Hypothalamus (tissue), 51 donors: Measurements from ENCODE around the gene FAM53B.

Experiments used
- DNase-seq, 51 donors: peaks; one replicate each; lab custom pipeline; 2025; lab: John Stamatoyannopoulos, UW

FAM53B gene

DNA sequence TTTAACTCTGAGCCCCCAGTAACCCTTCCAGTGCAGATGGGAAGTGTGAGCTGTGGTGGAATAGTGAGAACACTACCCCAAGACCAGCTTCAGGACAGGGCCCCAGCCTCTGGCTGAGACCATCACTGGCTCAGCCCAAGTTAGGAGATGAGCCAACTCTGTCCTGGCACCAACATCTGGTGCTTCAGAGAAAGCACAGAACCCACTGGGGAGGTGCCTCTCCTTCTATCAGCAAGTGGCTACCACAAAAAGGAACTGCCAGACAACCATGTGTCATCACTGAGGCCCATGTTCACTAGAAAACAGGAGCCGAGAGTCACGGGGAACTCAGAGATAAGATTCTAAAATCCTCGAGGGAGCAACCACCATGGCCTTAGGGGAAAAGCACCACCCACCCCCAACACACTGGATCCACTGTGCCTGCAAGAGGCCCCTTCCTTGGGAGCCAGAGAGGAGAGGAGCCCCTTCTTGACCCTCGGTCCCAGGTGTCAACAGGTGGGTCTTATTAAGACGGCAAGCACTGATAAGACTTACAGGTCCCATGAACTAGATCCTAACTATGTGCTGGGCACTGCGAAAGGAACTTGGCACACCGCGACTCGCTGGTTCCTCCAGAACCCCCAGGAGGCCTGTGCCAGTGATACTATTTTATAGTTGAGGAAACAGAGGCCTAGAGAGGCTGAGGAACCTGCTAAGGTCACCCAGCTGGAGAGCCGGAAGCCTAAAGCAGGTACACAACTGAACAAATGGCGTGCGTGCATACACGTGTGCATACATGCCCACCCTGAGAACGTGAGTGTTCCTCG is 102.7 kb downstream of the FAM53B start:
- DNase-seq: peak in 10 of 51 donors; percentile 20 to 55 (median 37)

DNA sequence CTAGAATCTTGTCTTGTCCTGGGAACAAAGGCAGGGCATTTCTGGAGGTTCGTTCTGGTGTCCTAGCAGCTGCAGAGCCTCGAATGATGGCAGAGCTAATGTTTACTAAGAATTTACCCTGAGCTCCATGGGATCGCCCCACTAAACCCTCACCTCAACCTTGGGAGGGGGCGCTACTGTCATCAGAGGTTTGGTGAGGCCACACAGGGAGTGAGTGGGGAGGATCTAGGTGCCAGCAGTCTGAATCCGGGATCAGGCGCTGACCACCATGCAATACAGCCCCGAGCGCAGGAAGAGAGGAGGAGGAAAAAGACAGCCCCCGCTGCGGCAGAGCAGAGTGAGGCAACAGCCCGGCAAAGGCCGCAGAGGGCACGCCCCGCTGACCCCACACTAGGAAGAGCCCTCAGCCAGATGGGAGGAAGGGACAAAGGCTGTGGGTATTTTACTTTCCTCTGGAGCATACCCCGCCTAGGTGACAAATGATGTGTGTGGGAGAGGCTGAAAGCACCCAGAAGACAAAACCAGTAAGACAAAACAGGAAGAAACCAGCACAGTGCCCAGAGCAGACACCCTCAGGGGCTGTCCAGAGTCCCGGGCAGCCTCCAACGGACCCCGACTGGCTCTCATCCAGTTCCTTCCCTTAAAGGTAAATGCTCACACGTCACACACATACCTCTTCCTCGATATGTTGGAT is 103.5 kb downstream of the FAM53B start:
- DNase-seq: no peak

DNA sequence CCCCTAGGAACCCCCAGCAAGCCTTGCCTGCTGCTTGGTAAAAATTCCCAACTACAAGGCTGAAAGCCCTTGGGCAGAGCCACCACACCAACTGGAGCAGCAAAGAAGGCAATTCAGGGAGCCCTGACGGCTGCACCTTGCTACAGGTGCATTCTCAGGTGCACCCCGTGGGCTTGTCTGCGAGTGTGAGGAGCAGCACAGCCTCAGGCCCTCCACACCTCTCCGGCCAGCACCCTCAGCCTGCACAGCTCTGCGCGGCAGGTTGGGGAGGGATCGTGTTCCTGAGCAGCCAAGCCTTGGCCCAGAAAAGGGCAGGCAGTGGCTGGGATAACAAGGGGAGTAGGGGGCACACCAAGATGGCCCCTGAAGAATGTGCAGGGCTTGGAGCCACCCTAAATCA is 104.1 kb downstream of the FAM53B start:
- no peak for DNase-seq

DNA sequence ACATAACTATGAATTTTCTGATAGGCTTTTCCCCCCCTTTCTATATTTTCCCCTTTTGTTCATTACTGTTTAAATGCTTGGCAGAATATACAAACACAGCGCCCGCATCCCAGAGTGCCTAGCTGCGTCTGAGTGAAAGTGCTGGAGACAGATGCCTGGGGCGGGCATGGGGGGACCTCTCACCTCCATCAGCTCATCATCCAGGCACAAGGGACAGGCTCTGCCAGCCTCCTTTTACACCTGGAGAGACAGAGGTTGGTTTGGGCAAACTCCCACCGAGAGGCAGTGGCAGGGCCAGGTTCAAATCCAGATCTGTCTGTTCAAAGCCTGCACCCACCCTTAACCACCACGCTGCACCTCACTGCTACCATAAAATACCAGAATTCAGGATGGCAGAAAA is 104.5 kb downstream of the FAM53B start:
- no peak for DNase-seq

DNA sequence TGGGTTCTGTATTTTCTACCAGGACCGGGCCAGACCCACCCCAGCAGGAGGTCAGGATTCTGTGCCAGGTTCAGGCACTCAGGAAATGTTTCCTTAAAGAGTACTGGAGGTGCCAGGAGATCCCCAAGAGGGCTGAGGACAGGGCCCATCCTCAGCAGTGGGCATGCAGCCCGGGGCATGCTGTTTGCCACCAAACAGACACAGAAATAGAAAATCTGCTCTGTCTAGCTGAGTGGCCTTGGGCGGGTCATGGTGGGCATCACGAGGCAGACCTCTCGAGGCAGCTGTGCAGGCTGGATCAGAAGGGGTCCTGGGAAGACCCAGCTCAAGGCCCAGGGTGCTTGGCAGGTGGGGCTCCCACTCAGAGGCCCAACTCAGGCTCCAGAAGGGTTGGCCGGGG is 105.0 kb downstream of the FAM53B start:
- DNase-seq: no peak

DNA sequence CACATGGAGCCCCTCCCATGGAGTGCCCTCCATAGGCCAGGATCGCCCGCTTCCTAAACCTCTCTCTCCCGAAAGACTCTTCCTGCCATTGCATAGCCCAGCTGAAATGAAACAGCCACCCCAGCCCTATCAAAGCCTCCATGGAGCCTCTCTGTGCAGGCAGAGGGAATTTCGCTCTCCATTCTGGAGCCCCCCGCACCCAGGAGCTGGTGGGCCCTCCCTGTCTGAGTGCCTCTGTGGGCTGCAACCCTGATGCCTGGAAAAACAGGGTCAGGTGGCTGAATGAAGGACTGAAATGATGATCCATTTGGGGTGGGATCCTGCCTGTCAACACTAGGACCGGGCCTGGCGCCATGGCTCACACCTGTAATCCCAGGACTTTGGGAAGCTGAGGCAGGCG is 106.4 kb downstream of the FAM53B start:
- no peak for DNase-seq

DNA sequence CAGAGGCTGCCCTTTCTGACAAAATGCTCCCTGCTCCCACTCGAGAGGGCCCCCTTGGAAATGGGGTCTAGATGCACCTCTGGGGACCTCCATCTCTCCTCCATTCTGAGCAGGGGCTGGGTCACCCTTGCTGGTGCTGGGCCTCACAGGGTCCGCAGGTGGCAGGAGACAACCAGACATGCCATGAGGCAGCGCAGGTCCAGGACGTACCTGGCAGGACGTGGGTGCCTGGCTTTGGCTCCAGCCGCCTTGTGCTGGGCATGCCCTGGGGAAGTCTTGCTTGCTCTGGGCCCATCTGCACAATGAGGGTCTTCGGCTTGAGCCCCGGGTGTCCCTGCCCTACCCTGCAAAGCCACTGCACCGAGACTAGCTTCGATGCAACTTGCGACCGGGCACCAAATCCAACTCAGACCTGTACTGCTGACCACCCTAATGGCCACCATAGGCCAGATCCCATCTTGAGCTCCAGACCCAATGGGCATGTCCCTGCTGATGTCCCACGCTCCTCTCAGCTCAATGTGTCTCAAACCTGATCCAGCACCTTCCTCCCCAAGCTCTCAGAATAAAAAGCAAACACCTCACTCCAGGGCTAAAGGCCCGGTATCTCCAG is 107.0 kb downstream of the FAM53B start:
- DNase-seq: no peak

DNA sequence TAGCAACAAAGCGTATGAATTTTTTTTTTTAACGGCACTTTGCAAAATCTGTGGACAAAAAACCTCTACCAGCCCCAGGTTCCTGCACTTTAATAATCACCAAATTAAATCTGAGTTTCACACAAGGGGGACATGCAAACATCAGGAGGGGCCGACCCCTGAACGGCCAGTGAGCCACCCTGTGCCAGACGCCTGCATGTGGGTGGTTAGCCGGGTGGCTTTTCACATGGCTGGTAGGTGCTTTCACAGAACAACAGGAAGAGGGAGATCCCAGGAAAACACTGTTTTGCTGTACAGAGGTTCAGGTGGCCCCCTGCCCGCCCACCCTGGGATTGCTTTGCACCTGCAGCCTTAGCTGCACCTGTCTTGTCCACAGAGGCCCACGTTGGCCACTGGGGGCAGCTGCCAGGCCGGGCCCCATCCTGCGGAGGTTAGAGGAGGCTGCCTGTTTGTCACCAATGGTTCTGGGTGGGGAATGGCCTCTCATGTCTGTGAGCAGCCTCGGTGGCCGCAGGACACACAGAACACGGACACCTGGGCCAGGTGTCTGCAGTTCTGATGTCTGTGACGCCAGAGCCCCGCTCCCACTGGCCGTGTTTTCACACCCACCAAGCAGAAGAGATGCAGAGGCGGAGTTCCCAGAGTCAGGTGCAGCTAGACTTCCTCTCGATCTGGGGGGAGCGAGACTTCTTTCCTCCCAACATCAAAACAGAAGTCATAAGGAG is 107.7 kb downstream of the FAM53B start:
- no peak for DNase-seq

DNA sequence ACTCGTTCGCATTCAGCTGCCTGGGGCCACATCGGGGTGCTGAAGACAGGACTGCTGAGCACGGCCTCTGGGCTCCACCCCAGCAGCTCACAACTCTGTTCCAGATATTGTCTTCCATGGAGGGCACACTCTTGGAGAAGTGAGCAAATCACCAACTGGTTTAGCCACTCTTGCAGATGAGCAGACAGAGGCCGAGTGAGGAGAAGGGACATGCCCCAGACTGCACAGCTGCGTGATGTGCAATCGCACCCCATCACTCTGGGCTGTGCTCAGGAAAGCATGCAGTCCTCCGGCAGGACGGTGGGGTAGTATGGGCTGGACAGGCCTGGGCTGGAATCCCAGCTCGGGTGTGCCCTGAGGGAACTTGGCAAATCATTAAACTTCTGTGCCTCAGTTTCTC is 111.6 kb downstream of the FAM53B start:
- DNase-seq: no peak

DNA sequence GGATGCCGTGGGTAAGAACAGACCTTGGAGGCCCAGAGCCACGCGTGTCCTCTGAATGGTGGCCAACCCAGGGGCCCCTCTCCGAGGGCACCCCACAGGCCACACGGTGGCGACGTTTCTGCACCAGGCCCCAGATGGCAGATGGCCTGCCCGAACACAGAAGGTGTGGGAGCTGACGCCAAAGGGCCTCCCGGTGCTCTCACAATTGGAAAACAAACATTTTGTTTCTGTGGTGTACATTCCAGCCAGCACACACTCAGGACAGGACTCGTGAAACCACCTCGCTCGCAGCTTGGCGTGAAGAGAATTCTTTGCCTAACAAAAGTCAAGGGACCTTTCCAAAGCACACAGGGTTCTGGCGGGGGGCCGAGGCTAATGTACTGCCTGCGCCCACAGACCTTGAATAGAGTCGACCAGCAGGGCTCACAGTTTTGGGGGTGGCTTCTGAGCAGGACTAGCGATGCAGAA is 112.1 kb downstream of the FAM53B start:
- peak in 15 of 51 donors; percentile 27 to 72 (median 45) for DNase-seq

DNA sequence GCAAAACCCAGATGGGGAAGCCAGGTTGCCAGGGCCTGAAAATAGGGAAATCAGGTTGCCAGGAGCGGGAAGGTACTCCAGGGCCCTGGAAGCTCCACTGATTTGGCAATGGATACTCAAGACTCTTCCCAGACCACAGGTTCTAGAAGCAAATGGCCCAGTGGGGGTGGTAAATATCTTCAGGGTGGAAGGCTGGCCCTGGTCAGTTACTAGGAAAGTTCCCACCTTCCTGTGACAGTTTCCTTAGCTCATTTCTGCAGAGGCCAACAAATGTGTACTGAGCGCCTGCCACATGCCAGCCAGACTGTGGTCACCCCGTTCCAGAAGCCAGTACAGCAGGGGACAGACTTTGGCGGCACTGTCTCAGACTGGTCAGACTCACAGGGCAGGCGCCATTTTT is 113.6 kb downstream of the FAM53B start:
- peak in 1 of 51 donors; percentile 24 for DNase-seq

DNA sequence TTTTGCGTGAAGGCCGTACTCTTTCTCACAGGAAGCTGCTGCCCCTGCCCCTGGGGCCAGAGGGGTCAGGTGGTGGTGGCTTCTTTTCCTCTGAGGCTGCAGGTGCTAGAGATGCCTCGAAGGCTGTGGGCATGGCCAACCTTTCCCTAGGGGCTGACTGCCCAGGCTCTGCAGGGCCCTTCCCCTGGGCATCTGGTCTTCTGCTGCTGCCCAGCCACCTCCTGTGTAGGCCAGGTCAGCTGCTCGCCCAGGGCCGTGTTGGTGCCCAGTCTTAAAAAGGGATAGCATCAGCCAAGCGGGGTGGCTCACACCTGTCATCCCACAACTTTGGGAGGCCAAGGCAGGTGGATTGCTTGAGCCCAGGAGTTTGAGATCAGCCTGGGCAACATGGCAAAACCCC is 114.3 kb downstream of the FAM53B start:
- DNase-seq: peak in 12 of 51 donors; percentile 26 to 74 (median 54)

DNA sequence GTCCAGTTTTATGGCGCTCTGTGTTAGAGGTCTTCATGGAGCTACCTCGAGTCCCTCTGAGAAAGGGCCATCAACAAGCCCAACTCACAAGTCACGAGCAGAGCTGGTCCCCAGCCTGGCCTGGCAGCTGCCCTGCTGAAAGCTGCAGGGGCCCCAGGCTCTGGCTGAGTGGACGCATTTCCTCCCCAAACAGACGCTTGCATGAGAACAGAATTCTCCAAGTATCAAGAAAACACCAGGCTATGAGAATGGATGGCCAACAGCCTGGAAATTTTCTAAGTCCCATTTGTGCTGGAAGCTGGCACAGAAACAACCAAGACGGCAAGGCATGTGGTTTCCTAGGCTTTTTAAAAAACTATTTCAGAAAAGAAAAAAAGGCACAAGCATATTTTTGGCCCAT is 114.8 kb downstream of the FAM53B start:
- DNase-seq: peak in 37 of 51 donors; percentile 31 to 82 (median 59)

DNA sequence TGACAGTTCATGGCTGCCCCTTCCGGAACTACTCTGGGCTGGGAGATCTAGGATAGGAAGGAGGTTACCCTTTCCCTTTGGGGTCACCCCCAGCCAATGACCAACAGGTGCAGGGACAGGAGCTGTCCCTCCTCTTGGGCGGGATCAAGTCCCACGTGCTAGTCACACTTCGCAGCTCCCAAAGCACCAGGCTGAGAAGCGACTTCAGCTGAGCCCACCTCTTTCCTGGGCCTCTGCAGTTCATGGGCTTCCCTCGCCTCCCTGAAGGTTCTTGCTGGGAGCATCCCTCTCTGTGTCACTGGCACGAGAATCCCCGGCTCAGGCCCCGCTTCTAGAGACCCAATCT is 115.5 kb downstream of the FAM53B start:
- no peak for DNase-seq

DNA sequence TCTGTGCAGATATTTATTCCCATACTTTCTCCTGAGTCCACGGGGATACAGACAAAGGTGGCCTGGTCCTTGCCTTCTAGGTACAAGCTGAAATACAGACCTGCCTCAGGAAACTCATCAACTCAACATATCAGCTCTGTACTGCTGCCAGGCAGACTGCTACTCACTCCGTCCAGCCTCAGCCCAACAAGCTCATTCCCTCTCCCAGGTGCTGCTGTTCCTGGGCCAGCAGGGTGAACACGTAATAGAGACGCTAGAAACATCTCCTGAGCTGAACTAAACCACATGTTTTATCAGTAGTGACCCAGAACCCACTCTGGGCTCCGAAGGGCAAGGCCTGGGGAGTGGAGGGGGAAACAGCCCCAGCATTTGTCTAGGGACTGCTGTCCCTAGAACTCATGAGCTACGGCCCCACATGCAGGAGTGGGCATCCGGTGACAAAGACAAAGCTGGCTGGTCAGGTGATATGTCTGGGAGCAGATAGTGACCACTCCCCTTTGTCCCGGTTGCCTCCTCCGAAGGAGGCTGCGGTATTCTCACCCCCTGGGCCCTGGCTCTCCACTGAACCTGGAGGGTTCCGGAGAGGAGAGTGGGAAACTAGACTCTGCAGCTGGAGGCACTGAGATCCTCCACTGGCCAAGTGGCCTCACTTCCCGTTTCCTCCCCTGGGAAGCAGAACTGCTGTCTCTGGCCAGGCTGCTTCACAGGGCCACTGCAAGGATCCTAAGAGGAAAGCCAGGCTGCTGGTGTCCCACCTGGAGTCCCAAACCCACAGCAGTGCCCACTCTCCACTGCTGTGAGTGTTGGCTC is 116.1 kb downstream of the FAM53B start:
- no peak for DNase-seq

DNA sequence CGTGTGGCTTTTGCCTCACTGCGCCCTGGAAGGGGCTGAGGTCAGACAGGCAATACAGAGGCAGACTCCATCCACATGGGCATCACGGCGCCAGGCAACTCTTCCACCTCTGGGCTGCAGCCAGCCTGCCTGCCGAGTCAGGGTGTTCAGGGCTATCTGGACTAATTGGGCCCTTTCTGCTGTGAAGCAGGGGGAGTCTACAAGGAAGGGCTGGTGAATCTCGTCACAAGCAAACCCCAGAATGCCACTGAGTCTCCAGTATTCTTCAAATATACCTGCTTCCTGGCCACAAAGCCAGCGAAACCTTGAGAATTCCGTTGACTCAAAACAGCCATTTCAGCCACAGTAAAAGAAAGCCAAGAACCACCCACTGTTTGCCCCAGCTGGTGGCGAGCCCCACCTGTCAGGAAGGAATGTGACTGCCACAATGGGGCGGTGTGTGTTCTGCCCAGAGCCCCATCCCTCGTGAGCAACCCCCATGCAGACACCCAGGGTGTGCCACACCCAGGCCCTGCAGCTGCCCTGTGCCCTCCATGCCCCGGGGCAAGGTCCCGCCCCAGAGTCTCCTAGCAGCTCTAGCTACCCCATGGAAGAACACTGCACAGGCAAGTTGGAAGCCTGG is 117.3 kb downstream of the FAM53B start:
- DNase-seq: no peak

DNA sequence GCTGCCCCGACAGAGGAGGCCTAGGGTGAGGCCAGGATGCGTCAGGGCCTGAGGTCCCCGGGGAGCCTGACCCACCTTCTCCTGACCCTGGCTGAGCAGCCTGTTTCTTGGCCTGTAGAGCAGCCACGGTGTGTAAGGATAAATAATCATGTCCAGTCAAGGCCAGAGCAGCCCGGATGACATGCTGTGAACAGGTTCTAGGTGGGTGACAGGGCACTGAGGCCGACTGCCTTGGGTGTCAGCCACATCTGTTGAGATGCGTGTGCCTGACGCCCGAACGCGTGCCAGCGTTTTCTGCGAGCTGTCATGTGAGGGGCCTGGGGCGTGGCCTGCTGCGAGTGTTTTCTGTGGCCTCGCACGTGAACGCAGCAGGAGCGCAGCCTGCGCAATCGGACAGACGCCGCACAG is 118.3 kb downstream of the FAM53B start:
- no peak for DNase-seq

DNA sequence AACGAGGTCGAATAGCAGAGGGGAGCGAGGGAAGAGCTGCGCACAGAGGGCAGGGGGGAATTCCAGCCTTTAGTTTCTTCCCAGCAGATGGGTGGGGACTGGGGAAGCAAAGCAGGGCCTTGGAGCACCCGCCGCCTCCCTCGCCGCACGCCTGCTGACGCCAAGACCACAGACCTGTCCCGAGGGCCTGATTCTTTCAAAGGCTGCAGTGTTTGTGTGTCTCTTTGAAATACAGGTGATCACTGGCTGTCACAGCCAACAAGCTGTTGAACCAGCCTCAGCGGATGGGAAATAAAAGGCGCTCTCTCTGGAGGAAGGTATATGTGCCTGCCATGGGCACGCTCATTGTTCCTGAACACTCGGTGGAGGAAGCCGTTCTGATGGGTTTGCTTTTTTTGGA is 119.3 kb downstream of the FAM53B start:
- DNase-seq: no peak

DNA sequence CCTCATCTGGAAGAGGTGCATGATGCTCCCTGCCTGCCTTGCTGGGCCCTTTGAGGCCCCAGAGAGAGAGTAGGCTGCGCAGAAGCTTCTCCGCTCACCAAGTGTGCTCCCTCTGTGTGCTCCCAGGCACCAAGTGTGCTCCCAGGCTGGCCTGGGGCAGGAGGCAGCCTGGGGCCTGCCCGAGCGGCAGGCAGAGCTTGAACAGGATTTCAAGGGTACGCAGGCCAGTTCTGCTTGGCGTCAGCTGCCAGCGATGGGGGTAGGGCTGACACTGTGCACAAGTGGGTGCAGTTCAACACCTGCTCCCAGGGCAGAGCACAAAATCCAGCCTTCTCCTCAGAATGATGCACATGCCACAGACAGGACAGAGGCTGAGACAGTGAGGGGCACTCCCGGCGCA is 119.7 kb downstream of the FAM53B start:
- no peak for DNase-seq

DNA sequence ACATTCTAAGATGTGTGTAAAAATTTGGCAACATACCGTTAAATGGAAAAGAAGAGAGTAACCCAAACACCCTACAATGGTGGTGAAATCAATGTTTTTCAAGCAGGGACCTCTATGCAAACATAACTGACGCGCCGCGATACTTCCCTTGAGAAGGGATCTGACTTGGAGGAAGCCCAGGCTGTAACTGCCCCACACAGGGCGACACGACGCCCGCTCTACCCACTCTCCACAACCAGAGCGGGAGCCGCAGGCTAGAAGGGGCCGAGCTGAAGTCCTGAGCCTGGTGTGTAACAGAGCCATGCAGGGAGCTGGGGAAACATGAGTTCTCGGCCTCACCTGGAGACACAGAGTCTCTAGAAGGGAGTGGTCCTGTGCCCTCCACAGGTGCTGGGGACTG is 120.2 kb downstream of the FAM53B start:
- no peak for DNase-seq
